ENCODE measurements around the gene RNF123.

RNF123 gene

GRCh38 chr3:49647741-49648140 lies 41.6 kb upstream of the RNF123 start:
- TF ChIP-seq ZNF565 (CRISPR knock-in tag; conservative IDR thresholded peaks at IDR 0.05; ENCODE audit: low read depth) = no peak
- no peak for TF ChIP-seq TOX (CRISPR knock-in tag; IDR thresholded peaks at IDR 0.05; ENCODE audit: borderline replicate concordance)
- TF ChIP-seq ZC3H10 (CRISPR knock-in tag; IDR thresholded peaks at IDR 0.05) = no peak
- no peak for TF ChIP-seq OSR1 (CRISPR knock-in tag; IDR thresholded peaks at IDR 0.05)
- TF ChIP-seq, protein P1, sequence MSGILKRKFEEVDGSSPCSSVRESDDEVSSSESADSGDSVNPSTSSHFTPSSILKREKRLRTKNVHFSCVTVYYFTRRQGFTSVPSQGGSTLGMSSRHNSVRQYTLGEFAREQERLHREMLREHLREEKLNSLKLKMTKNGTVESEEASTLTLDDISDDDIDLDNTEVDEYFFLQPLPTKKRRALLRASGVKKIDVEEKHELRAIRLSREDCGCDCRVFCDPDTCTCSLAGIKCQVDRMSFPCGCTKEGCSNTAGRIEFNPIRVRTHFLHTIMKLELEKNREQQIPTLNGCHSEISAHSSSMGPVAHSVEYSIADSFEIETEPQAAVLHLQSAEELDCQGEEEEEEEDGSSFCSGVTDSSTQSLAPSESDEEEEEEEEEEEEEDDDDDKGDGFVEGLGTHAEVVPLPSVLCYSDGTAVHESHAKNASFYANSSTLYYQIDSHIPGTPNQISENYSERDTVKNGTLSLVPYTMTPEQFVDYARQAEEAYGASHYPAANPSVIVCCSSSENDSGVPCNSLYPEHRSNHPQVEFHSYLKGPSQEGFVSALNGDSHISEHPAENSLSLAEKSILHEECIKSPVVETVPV (CRISPR knock-in tag; IDR thresholded peaks at IDR 0.05) = no peak
- no peak for TF ChIP-seq PPARA (CRISPR knock-in tag; IDR thresholded peaks at IDR 0.05; ENCODE audit: borderline replicate concordance)
- TF ChIP-seq, protein P2, sequence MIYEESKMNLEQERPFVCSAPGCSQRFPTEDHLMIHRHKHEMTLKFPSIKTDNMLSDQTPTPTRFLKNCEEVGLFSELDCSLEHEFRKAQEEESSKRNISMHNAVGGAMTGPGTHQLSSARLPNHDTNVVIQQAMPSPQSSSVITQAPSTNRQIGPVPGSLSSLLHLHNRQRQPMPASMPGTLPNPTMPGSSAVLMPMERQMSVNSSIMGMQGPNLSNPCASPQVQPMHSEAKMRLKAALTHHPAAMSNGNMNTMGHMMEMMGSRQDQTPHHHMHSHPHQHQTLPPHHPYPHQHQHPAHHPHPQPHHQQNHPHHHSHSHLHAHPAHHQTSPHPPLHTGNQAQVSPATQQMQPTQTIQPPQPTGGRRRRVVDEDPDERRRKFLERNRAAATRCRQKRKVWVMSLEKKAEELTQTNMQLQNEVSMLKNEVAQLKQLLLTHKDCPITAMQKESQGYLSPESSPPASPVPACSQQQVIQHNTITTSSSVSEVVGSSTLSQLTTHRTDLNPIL (CRISPR knock-in tag; IDR thresholded peaks at IDR 0.05; ENCODE audit: low read depth) = no peak
- TF ChIP-seq ZNF70 (CRISPR knock-in tag; IDR thresholded peaks at IDR 0.05) = no peak
- TF ChIP-seq, protein P3, sequence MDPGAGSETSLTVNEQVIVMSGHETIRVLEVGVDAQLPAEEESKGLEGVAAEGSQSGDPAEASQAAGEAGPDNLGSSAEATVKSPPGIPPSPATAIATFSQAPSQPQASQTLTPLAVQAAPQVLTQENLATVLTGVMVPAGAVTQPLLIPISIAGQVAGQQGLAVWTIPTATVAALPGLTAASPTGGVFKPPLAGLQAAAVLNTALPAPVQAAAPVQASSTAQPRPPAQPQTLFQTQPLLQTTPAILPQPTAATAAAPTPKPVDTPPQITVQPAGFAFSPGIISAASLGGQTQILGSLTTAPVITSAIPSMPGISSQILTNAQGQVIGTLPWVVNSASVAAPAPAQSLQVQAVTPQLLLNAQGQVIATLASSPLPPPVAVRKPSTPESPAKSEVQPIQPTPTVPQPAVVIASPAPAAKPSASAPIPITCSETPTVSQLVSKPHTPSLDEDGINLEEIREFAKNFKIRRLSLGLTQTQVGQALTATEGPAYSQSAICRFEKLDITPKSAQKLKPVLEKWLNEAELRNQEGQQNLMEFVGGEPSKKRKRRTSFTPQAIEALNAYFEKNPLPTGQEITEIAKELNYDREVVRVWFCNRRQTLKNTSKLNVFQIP (CRISPR knock-in tag; IDR thresholded peaks at IDR 0.05; ENCODE audit: borderline replicate concordance, low read depth) = no peak
- TF ChIP-seq, protein P4, sequence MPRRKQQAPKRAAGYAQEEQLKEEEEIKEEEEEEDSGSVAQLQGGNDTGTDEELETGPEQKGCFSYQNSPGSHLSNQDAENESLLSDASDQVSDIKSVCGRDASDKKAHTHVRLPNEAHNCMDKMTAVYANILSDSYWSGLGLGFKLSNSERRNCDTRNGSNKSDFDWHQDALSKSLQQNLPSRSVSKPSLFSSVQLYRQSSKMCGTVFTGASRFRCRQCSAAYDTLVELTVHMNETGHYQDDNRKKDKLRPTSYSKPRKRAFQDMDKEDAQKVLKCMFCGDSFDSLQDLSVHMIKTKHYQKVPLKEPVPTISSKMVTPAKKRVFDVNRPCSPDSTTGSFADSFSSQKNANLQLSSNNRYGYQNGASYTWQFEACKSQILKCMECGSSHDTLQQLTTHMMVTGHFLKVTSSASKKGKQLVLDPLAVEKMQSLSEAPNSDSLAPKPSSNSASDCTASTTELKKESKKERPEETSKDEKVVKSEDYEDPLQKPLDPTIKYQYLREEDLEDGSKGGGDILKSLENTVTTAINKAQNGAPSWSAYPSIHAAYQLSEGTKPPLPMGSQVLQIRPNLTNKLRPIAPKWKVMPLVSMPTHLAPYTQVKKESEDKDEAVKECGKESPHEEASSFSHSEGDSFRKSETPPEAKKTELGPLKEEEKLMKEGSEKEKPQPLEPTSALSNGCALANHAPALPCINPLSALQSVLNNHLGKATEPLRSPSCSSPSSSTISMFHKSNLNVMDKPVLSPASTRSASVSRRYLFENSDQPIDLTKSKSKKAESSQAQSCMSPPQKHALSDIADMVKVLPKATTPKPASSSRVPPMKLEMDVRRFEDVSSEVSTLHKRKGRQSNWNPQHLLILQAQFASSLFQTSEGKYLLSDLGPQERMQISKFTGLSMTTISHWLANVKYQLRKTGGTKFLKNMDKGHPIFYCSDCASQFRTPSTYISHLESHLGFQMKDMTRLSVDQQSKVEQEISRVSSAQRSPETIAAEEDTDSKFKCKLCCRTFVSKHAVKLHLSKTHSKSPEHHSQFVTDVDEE (CRISPR knock-in tag; IDR thresholded peaks at IDR 0.05) = no peak
- no peak for TF ChIP-seq RARB (CRISPR knock-in tag; IDR thresholded peaks at IDR 0.05)
- no peak for TF ChIP-seq ARNTL (CRISPR knock-in tag; IDR thresholded peaks at IDR 0.05; ENCODE audit: borderline replicate concordance, low read depth)
- no peak for TF ChIP-seq CSDC2 (CRISPR knock-in tag; IDR thresholded peaks at IDR 0.05)
- TF ChIP-seq BACH2 (CRISPR knock-in tag; IDR thresholded peaks at IDR 0.05; ENCODE audit: borderline replicate concordance) = no peak
- ATAC-seq = no peak

GRCh38 chr3:49648354-49649019 lies 40.9 kb upstream of the RNF123 start:
- TF ChIP-seq ZFP30 (CRISPR knock-in tag; IDR thresholded peaks at IDR 0.05) = no peak
- TF ChIP-seq, protein P2 (CRISPR knock-in tag; IDR thresholded peaks at IDR 0.05; ENCODE audit: low read depth) = no peak
- TF ChIP-seq ZFP3 (CRISPR knock-in tag; IDR thresholded peaks at IDR 0.05) = no peak
- ATAC-seq = no peak

- no peak for ATAC-seq
- no peak for TF ChIP-seq ZFP30 (CRISPR knock-in tag; IDR thresholded peaks at IDR 0.05)
- TF ChIP-seq, protein P3 (CRISPR knock-in tag; IDR thresholded peaks at IDR 0.05; ENCODE audit: borderline replicate concordance, low read depth) = no peak
- no peak for TF ChIP-seq ZNF70 (CRISPR knock-in tag; IDR thresholded peaks at IDR 0.05)
- TF ChIP-seq, protein P1 (CRISPR knock-in tag; IDR thresholded peaks at IDR 0.05) = no peak
- TF ChIP-seq, protein P2 (CRISPR knock-in tag; IDR thresholded peaks at IDR 0.05; ENCODE audit: low read depth) = no peak
- TF ChIP-seq, protein P5, sequence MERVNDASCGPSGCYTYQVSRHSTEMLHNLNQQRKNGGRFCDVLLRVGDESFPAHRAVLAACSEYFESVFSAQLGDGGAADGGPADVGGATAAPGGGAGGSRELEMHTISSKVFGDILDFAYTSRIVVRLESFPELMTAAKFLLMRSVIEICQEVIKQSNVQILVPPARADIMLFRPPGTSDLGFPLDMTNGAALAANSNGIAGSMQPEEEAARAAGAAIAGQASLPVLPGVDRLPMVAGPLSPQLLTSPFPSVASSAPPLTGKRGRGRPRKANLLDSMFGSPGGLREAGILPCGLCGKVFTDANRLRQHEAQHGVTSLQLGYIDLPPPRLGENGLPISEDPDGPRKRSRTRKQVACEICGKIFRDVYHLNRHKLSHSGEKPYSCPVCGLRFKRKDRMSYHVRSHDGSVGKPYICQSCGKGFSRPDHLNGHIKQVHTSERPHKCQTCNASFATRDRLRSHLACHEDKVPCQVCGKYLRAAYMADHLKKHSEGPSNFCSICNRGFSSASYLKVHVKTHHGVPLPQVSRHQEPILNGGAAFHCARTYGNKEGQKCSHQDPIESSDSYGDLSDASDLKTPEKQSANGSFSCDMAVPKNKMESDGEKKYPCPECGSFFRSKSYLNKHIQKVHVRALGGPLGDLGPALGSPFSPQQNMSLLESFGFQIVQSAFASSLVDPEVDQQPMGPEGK (CRISPR knock-in tag; IDR thresholded peaks at IDR 0.05; ENCODE audit: borderline replicate concordance) = no peak
- no peak for TF ChIP-seq ZNF565 (CRISPR knock-in tag; conservative IDR thresholded peaks at IDR 0.05; ENCODE audit: low read depth)
- TF ChIP-seq ISL1 (CRISPR knock-in tag; IDR thresholded peaks at IDR 0.05) = no peak
- TF ChIP-seq ESRRG (CRISPR knock-in tag; IDR thresholded peaks at IDR 0.05) = no peak
- TF ChIP-seq SNAI2 (CRISPR knock-in tag; IDR thresholded peaks at IDR 0.05) = no peak
- no peak for TF ChIP-seq ZFP3 (CRISPR knock-in tag; IDR thresholded peaks at IDR 0.05)
- TF ChIP-seq PPARA (CRISPR knock-in tag; IDR thresholded peaks at IDR 0.05; ENCODE audit: borderline replicate concordance) = no peak
- TF ChIP-seq ZNF8 (CRISPR knock-in tag; IDR thresholded peaks at IDR 0.05) = no peak
- TF ChIP-seq GLIS3 (CRISPR knock-in tag; IDR thresholded peaks at IDR 0.05) = no peak
Observed at GRCh38 chr3:49649576-49649975, 39.8 kb upstream of the RNF123 start.
